KBM-7 (cell line): ENCODE measurements around the gene UBTD1.

Source experiments
- DNase-seq: peaks from one replicate; pipeline ENCODE4 v3.0.0-alpha.2; 2015
- in situ Hi-C: fragments of 300-500 bp; cut with MboI; formaldehyde crosslinking; loops from 2 replicates; pipeline ENCODE4 v1.14.3; 2020; ENCODE audit warnings: low sequenced_read_pairs, low pct_unique_long_range_greater_than_20kb, mixed read lengths

Gene UBTD1

DNA sequence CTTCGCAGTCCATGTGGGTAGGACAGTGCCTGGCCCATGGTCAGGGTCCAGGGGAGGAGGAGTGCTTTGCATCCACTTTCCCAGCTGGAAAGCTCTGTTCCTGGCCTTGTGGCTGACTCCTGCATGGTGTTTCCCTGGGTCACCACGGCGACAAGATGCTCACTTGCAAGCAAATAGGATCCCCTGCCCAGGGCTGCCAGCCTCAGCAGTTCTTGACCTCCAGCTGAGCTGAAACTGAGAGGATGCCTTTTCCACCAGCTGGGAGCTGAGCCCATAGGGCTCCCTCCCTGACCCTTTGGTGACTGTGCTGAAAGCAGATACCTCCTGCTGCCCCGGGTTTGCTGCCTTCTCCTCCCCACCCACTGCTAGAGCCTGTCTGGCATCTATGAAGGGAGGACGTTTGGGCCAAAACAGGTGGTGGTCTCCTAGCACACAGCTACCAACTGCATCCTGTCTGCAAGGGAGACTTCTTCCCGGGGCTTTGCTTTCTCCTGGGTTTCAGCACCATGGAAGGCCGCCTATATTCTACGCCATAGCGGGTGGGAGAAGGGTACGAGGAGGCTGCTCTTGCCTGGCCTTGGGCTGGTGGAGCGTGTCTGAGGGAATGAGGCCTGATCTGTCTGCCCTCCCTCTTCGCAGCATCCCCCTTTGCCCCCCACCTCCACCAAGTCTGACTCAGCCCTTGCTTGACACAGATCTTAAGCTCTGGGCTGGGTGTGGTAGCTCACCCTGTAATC is 34.4 kb downstream of the UBTD1 start:
- in situ Hi-C loops = no loop called here
- DNase-seq = no peak

DNA sequence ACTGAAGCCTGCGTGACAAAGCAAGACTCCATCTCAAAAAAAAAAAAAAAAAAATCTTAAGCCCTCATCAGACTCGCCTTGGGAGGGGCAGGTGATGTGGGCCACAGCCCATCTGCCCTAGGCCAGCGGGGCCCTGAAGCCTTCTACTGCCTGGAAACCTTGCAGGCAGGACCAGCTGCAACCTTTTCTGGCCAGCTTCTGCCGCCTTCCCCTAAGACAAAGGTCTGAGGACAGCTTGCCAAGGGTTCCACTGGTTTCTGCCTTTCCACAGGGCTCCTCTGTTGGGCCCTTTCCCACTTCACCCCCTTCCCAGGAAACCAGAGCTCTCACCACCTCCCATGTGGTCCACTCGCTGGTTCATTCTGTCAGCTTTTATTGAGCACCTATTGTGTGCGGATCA is 35.2 kb downstream of the UBTD1 start:
- in situ Hi-C loops = no loop called here
- no peak for DNase-seq

DNA sequence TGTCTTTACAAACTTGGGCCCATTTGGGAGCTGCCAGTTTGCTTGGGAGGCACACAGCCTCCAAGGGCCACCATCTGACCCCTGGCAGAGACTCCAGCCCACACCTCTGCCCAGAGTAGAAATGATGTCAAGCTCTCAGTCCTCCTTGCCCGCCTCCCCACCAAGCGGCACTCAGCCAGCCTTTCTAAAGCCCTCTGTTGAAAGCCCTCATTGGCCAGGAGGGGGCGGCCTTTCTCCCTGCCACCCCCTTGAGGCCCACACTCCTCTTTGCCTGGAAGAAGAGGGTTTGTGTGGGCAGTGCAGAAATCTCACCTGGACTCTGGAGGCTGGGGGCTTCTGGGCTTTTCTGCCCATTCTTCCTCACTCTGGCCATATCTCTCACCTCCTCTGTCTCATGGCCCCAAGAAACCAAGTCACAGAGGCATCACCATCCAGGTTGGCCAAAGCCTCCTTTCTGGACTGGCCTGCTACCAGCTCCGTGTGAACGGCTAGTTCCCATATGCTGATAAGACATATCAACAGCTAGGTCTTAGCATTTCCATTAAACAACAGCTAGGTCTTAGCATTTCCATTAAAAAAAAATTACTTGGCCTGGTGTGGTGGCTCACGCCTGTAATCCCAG is 36.1 kb downstream of the UBTD1 start:
- in situ Hi-C loops = no loop called here
- DNase-seq = peak; percentile 63

DNA sequence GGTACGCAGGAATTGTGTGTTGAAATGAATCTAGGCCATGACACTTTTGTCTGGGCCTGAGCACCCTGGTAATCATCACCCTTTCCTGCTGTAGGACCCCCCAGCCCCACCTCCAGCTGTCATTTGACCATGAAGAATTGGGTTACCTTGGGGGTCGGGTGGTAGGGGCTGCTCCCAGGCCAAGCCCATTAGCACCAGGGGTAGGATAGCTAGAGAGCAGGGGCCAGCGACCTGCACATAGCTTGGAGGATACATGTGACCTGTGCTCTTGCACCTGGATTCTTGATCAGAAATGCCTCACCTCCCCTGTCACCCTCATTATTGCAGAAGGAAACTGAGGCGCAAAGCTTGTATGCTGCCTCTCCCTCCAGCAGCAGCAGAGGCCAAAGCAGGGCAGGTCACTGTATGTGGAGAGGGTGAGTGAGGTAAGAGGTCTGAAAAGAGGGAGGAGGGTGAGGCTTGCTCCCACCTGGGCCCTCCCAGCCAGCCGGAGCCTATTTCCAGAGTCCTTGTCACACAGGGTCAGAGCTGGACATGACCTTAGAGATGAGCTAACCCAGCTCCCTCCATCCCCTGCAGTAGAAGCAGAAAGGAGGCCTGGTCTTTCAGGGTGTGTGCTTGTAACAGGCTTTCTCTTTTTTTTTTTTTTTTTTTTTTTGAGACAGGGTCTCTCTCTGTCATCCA is 38.6 kb downstream of the UBTD1 start:
- in situ Hi-C loops = no loop called here
- no peak for DNase-seq

DNA sequence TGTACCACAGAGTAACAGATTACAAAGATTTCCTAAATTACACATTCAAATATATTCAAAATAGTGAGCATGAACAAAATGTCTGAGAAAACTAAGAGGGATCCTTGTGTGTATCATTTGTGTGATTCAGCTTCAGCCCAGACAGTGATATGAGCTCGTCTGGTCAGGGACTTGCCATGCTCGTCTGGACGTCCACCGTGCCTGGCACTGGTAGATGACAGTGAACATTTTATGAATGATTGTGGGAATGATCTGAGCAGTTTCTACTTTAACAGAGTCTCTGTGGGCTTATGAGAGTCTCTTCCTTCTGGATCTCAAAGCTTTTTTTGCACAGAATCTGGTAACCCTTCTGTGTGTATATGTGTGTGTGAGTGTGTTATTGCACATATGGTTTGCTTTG is 39.7 kb downstream of the UBTD1 start:
- in situ Hi-C loops = no loop called here
- DNase-seq = no peak

DNA sequence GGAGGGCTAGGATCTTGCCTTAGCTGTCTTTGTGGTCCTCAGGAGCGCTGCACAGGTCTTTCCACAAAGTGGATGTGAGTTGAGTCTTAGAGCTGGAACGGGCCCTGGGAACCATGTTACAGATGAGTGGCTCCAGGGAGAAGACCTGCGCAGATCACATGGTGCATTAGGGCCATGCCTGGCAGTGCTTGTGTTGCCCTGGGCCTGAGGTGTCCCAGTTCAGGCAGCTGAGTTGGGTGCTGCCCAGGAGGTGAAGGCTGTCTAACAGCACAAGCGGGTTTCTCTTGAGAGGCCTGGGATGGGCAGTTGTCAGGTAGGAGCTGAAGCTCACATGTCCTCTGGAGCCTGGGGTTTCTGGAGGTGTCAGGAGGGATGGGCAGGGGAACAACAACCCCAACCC is 40.1 kb downstream of the UBTD1 start:
- in situ Hi-C loops = no loop called here
- DNase-seq = no peak

DNA sequence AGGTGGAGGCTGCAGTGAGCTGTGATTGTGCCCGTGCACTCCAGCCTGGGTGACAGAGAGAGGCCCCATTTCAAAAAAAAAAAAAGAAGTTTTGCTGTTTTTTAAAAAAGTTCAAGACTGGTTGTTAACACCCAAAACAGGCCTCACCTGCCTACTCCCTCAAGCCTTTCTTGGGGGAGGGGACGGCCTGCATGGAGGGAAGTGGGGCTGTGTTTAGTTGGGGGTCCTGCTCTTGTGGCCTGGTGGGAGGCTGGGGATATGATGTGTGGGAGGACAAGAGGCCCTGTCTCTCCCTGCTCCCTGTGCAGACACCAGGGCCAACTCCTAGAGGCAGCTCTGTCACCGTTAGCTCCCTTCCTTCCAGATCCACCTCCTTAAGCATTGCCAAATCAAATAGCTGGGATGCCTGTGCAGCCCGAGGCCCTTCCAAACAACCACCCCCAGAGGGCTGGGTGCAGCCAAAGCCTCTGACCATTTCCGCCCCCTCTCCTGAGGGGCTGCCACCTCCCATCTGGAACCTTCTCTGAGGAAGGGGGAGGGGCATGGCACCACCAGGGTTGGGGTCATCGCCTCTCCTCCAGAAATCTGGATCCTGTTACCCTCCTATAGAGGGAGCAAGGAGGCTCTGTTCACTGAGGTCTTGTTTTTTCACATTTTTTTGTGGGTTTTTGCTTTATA is 40.9 kb downstream of the UBTD1 start:
- in situ Hi-C loops = no loop called here
- DNase-seq = no peak

DNA sequence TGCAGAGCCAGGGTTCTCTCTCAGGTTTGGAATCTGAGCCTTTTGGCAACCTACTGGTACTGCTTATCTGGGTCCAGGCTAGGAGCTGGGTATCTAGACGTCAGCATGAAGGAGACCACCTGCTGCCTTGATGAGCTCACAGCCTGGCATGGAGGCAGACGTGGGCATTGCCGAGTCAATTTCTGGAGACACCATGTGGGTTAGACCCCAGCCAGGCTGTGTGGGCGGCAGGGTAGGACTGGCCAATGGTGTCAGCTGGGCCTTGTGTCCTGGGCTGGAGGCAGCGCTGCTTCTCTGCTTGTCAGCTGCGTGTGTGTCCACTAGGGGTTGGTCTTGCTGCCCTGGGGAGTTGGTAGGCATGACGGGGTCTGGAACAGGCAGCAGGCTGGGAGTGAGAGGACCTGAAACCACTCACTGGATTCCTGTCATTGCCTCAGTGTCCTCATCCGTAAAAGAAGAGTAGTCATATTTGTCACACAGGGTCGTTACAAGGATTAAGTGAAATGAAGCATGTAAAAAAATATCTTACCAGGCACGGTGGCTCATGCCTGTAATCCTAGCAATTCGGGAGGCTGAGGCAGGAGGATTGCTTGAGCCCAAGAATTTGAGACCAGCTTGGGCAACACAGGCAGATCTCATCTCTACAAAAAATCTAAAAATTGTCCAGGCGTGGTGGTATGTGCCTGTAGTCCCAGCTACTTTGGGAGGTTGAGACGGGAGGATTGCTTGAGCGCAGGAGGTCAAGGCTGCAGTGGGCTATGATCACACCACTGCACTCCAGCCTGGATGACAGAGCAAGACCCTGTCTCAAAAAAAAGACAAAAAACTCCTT is 42.2 kb downstream of the UBTD1 start:
- no peak for DNase-seq
- in situ Hi-C loops = no loop called here

DNA sequence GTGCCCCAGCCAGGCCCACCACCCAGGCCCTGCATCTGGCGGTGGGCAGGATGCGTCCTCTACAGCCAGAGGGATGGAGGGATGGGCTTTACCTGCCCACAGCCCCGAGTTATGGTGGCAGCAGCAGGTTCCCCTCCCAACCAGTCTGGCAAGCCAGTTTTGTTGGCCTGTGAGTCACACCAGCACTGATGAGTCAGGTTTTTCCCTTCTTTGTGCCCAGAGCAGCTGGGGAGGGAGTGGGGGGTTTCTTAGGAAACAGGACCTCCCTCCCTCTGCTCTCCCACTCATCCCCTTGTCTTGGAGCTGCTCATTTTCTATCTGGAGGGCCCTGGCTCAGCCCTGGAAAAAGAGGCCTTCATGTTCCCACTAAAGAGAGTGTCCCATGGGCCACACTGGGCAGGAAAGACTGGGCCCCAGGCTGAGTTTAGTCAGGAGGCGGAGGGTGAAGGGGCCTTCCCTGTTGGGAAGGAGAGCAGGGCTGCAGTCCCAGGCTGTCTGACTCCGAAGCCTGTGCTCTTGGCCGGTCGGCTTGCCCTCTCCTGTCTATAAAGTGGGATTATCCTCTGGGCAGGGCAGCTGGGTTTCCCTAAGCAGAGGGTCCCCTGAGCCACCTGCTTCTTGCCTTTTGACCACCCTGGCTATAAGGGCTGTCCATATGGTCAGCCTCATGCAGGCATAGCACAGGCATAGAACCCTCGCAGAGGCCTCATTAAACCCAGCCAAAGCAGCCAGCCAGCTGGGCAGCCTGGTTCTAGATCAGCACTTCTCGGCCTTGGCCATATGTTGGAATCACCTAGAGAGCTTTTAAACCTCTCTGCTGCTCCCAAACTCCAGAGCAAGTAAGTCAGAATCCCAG is 43.7 kb downstream of the UBTD1 start:
- in situ Hi-C loops = no loop called here
- peak; percentile 16 for DNase-seq

DNA sequence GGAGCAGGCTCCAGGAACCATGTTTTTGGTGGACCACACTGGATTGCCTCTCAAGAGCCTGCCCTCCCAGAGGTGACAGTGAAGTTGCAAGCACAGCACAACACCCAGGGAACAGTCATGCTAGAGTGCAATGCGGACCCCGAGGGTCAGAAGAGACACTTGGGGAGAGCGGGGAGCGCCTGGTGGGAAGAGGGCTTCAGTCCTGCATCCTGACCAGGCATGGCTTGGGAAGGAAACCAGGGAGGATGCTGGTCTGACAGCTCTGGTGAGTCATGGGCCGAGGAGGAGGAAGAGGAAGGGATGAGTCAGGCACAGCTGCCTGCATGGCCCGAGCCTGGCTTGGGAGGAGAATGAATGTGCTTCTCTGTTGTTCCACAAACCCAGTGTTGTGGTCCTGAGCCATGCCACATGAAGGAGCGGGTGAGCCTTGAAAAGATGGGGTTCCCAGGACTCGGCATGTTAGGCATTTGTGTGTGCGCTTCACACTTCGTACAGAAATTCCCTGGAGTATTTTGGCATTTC is 44.4 kb downstream of the UBTD1 start:
- in situ Hi-C loops = no loop called here
- peak; percentile 56 for DNase-seq

DNA sequence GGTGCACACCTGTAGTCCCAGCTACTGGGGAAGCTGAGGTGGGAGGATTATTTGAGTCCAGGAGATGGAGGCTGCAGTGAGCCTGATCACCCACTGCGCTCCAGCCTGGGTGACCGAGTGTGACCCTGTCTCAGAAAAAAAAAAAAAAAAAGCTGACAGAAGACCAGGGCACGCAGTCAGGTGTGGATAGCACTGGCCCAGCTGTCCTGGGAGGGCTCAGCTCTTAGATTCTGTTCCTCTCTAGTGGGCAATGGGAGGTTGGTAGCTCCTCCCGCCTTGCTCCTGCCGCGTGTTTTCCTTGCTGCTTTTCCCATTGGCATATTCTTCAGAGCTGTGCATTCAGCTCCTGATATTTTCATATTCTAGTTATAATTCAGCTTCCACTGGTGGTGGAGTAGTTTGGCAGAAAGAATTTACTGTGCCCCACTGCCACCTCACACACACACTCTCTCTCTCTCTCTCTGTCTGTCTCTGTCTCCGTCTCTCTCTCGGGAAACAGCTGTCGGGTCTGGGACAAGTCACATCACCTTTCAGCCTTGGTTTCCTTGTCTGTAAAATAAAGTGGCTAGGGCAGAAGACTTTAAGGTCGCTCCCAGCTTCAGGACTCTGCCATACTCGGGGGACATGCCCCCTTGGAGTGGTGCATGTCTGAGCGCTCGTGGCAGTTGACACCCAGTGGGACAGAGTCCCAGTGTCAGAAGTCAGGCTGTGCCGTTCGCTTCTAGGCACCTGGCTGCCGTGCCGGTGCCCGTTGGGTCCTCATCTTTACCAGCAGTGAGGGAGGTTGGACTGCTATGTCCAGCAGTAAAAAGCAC is 47.9 kb downstream of the UBTD1 start:
- in situ Hi-C loops = no loop called here
- DNase-seq = no peak

DNA sequence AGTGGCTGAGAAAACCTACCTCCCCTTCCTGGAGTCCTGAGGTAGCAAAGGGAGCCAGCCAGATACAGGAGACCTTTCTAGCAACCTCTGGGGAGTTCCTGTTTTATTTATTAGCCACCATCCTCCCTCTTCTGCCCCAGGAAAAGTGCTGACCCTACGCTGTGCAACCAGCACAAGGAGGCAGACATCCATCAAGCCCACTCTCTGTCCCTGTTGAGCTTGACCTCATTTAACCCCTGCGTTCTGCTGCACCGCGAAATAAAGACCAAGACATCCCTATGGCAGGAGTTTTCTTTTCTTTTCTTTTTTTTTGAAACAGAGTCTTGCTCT is 48.5 kb downstream of the UBTD1 start:
- in situ Hi-C loops = no loop called here
- DNase-seq = no peak

DNA sequence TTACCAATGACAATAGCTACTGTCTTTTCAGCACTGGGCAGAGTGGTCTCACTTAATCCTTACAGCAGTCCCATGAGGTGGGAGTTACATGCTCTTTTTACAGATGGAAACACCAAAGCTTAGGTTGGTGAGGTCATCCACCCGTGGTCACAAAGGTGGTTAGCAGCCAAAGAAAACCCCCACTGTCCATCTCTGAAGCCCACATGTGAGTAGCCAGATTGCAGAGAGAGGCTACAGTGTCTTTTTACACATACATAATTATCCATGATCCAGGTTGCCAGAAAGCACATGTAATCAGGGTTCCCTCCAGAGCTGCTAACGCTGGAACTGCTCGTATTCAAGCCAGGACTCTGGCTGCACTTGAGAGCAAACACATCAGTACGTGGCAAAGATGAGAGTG is 49.2 kb downstream of the UBTD1 start:
- no peak for DNase-seq

DNA sequence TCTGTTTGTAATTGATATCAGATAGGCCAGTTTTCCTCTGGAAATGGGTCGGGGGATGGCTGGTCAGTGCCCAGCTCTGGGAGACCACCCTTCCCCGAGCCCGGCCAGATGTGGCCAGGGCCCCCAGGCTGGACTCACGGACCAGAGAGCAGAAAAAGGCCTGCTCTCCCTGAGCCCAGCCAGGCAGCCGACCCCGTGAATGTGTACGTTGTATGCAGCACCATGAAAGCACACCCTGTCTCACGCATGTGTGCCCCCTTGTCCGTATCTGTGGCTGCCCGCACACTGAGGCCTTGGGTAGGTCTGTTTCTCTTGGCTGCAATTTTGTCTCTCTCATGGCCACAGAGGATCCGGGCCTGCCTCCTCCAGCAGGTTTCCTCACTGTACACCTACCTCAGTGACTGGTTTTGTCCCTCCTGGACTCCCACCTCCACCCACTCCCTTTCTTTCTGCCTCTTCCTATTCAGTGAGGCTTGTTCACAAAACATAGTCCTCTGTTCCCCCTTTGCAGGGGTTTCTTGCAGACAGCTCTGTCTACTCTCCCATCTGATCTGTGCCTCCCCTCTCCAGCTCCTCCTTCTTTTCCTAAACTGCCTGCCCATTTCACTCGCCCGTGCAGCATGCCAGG is 50.2 kb downstream of the UBTD1 start:
- in situ Hi-C loops = no loop called here
- DNase-seq = no peak

More for the DNA sequence above, 49.2 kb downstream of the UBTD1 start:
- in situ Hi-C loops = no loop called here

DNA sequence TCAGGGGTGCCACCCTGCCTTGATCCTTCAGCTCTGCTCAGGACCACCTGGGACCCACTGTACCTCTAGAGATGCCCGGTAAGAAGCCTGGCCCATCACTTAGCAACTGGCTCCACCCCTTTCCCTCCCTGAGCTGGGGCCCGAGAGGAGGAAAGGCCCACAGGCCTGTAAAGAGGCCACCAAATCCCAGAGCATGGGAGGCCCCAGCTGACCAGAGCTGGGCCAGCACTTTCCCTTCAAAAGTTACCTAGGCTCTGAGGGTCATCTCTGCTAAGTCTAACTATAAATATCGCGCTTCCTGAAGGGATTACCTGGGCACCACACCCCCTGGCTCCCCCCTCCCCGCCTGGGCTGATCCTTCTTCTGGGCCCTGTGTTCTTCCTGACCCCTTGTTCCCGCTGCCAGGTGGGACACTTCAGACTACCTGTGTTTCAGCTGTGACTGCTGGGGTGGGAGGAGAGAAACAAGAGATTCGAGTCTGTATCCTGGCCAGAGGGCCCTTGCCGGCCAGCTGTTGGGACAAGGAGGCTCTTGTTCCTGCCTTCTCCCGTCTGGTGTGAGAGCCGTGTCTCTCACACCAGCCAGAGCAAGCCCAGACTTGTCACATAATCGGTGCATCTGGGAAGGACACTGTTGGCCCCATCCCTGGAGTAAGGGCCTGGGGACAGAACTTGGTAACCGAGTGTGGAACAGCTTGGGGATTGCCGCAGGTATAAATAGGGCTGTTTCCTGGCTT is 51.0 kb downstream of the UBTD1 start:
- no peak for DNase-seq
- in situ Hi-C loops = no loop called here

DNA sequence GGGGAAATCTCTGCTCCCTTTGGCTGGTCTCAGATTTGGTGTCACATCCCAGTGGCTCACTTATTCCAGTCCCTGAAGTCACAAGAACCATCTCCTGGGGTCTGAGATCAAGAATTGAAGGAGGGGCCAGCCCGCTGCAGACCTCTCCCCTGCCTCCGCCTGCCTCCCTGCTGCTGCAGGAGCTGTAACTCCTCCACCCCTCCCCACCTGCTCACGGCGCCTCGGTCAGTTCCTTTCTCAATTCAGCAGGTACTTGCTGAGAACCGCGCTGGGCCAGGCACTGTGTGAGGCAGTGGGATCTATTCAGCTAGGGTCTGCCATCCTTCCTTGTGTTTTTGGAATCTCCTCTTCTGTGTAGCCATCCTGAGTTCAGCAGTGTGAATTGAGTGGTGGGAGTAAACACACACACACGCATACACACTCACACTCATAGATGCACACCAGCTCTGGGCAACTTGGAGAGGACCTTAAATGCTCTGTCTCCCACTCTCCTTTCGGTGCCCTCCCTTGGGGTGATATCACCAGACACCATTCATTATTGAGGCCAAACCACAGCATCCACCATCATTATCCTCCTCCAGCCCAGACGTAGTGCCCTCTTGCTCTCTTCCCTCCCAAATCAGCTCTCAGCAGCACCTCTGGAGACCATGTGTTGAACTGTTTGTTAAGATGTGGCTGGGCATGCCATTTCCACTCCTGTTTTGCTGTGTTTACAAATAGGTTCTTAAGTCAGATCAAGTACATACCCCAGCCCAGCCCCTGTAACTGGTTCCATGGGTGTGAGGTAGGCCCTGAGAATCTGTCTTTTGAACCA is 51.8 kb downstream of the UBTD1 start:
- in situ Hi-C loops = no loop called here

More for the DNA sequence above, 51.8 kb downstream of the UBTD1 start:
- no peak for DNase-seq
